K562 (cell line): ENCODE data around the gene NPNT. TPM values are rescaled to one million over a fixed set of nuclear protein-coding genes. Genes with fewer than 3 reads are reported as not detected.
A peak's percentile ranks its signal among the peaks of the same experiment; 100 is the strongest.

Source experiments
- ATAC-seq: fragments of 200-7000 bp; cut with Tn5 transposase; 3 replicates; pipeline ENCODE4 v1.9.1; 2020; ENCODE audit warnings: moderate library complexity
- BruUV-seq: library from RNA; stranded (reverse); fragments of 400-500 nt; replicated peaks from 2 replicates; lab custom pipeline; 2021; lab: Mats Ljungman, UMichigan
- CTCF ChIA-PET: fragments of 300-600 bp; formaldehyde crosslinking; extraction: SDS; loops from one replicate; lab custom pipeline; 2021; ENCODE audit warnings: low intra/inter-chr PET ratio; lab: Yijun Ruan, JAX
- POLR2A ChIA-PET: fragments of 300-600, 350-650 bp; sonication (Branson Sonifier 250); formaldehyde crosslinking; extraction: SDS; loops from one replicate; lab custom pipeline; 2021; ENCODE audit warnings: antibody characterized with exemption, inconsistent platforms; lab: Yijun Ruan, JAX
- DNase-seq, 4 experiments: peaks; one replicate each; pipeline versions ENCODE4 v3.0.0 to v3.0.0-alpha.2; 2011 to 2018; ENCODE audit warnings: low spot score in 3 of 4, mixed read lengths in 3 of 4; ENCODE audit errors: extremely low read depth in 1 of 4
- FAIRE-seq: peaks from 2 replicates; lab custom pipeline; 2011; peaks lifted over from hg19 to GRCh38; lab: Jason Lieb, UNC
- H2AFZ ChIP-seq: 2 replicates; pipeline ENCODE4 v1.6.0; 2011; ENCODE audit warnings: low read depth, low read length, control low read depth, inconsistent platforms
- H3K27ac ChIP-seq: fragments of 200-600 bp; 3 replicates; pipeline ENCODE4 v1.8.0; 2011; ENCODE audit warnings: low read depth, mild to moderate bottlenecking, control low read depth, inconsistent platforms, low read length, moderate library complexity, mixed read lengths; ENCODE audit errors: extremely low read depth
- H3K27me3 ChIP-seq, 2 experiments: fragments of 300-600 bp in 1 of 2; 2 replicates in 1 of 2; 3 replicates in 1 of 2; pipeline versions ENCODE4 v1.6.0 to v1.8.0; 2011; ENCODE audit warnings: inconsistent platforms in 2 of 2, low read length in 2 of 2, mild to moderate bottlenecking in 1 of 2, mixed read lengths in 1 of 2, moderate library complexity in 1 of 2; ENCODE audit not compliant: control insufficient read depth in 2 of 2, insufficient read depth in 2 of 2
- H3K36me3 ChIP-seq: fragments of 300-600 bp; 3 replicates; pipeline ENCODE4 v1.8.0; 2011; ENCODE audit warnings: mild to moderate bottlenecking, low read length, inconsistent platforms; ENCODE audit not compliant: control insufficient read depth, insufficient read depth
- H3K4me1 ChIP-seq, 2 experiments: fragments of 200-600 bp in 1 of 2; replicated peaks in 1 of 2; 2 replicates in 1 of 2; 3 replicates in 1 of 2; pipeline versions ENCODE4 v1.5.1 to v1.8.0; 2011; ENCODE audit warnings: inconsistent platforms in 2 of 2, low read length in 2 of 2, mild to moderate bottlenecking in 1 of 2, mixed read lengths in 1 of 2, moderate library complexity in 1 of 2; ENCODE audit not compliant: control insufficient read depth in 2 of 2, insufficient read depth in 2 of 2
- H3K4me2 ChIP-seq: 2 replicates; pipeline ENCODE4 v1.6.1; 2011; ENCODE audit warnings: low read length, control low read depth, inconsistent platforms, mixed read lengths; ENCODE audit not compliant: insufficient read depth
- H3K4me3 ChIP-seq: fragments of 200-600 bp; sonication (generic), shearing (Covaris generic); 2 replicates; pipeline ENCODE4 v1.5.1; 2016; ENCODE audit warnings: control low read depth, inconsistent platforms
- H3K79me2 ChIP-seq: fragments of 200-600 bp; 3 replicates; pipeline ENCODE4 v1.8.0; 2011; ENCODE audit warnings: low read length, inconsistent platforms; ENCODE audit not compliant: control insufficient read depth, insufficient read depth
- H3K9ac ChIP-seq, 2 experiments: 2 replicates each; pipeline versions ENCODE4 v1.6.0 to v1.6.1; 2011; ENCODE audit warnings: low read depth in 2 of 2, low read length in 2 of 2, control low read depth in 1 of 2, inconsistent platforms in 1 of 2, mild to moderate bottlenecking in 1 of 2, mixed read lengths in 1 of 2; ENCODE audit not compliant: insufficient read depth in 1 of 2
- H3K9me1 ChIP-seq: one replicate; pipeline ENCODE4 v1.6.0; 2011; ENCODE audit warnings: inconsistent platforms, mild to moderate bottlenecking, low read length, moderate library complexity; ENCODE audit not compliant: control insufficient read depth, insufficient read depth
- H3K9me3 ChIP-seq: replicated peaks from 2 replicates; pipeline ENCODE4 v1.5.1; 2011; ENCODE audit warnings: low read depth, low read length, inconsistent platforms; ENCODE audit not compliant: control insufficient read depth, insufficient read depth
- H4K20me1 ChIP-seq: replicated peaks from 2 replicates; pipeline ENCODE4 v1.6.1; 2011; ENCODE audit warnings: low read length, inconsistent platforms, mixed read lengths; ENCODE audit not compliant: control insufficient read depth, insufficient read depth
- CCAR2 ChIP-seq: fragments of 200-400 bp; formaldehyde crosslinking; IDR thresholded peaks from 2 replicates; pipeline ENCODE4 v1.6.1; 2017; ENCODE audit warnings: mild to moderate bottlenecking, low read depth, low read length
- E2F1 ChIP-seq: sonication (generic); formaldehyde crosslinking; IDR thresholded peaks from 2 replicates; pipeline ENCODE4 v1.8.1; 2023; ENCODE audit warnings: mild to moderate bottlenecking, missing genetic modification reagents, moderate library complexity
- E2F4 ChIP-seq: sonication (generic); formaldehyde crosslinking; IDR thresholded peaks from 2 replicates; pipeline ENCODE4 v1.8.0; 2022; ENCODE audit warnings: mild to moderate bottlenecking, low read depth, missing genetic modification reagents
- ELF4 ChIP-seq: fragments of 450-650 bp; formaldehyde crosslinking; IDR thresholded peaks from 2 replicates; pipeline ENCODE4 v1.4.0; 2022; ENCODE audit warnings: missing genetic modification characterization
- HEY1 ChIP-seq: fragments of 250-450 bp; sonication (Bioruptor Pico); IDR thresholded peaks from 2 replicates; pipeline ENCODE4 v1.5.0; 2020; ENCODE audit warnings: mild to moderate bottlenecking, moderate library complexity, borderline replicate concordance
- KDM5B ChIP-seq: fragments of 200-600 bp; sonication (generic); IDR thresholded peaks from 2 replicates; pipeline ENCODE4 v1.6.1; 2012; ENCODE audit warnings: low read depth, mild to moderate bottlenecking, moderate library complexity, low read length, control low read depth, inconsistent platforms; ENCODE audit not compliant: insufficient replicate concordance
- NUFIP1 ChIP-seq: fragments of 450-650 bp; IDR thresholded peaks from 2 replicates; pipeline ENCODE4 v1.6.1; 2018; ENCODE audit not compliant: partially characterized antibody
- PURB ChIP-seq: sonication (generic); formaldehyde crosslinking; IDR thresholded peaks from 2 replicates; pipeline ENCODE4 v1.9.0; 2021; ENCODE audit warnings: low read depth, mild to moderate bottlenecking, missing genetic modification reagents
- SMC3 ChIP-seq: conservative IDR thresholded peaks from 2 replicates; pipeline ENCODE4 v1.6.1; 2011; ENCODE audit warnings: low read depth, low read length, improper control_type of control experiment; ENCODE audit not compliant: insufficient read depth
- ZNF124 ChIP-seq: sonication (generic); formaldehyde crosslinking; IDR thresholded peaks from 2 replicates; pipeline ENCODE4 v1.8.1; 2022; ENCODE audit warnings: missing genetic modification reagents
- ZNF217 ChIP-seq: sonication (generic); formaldehyde crosslinking; IDR thresholded peaks from 2 replicates; pipeline ENCODE4 v1.8.0; 2022; ENCODE audit warnings: mild to moderate bottlenecking, missing genetic modification reagents
- ZNF280A ChIP-seq: fragments of 450-650 bp; IDR thresholded peaks from 2 replicates; pipeline ENCODE4 v1.6.1; 2018; ENCODE audit warnings: mild to moderate bottlenecking, low read depth; ENCODE audit not compliant: partially characterized antibody
- ZNF436 ChIP-seq: fragments of 250-450, 450-650 bp; sonication (Bioruptor Pico); formaldehyde crosslinking; IDR thresholded peaks from 2 replicates; pipeline ENCODE4 v1.7.0; 2020; ENCODE audit warnings: mild to moderate bottlenecking
- WGBS: fragments of 100-300 bp; shearing (Covaris generic); methylation state at CpG from one replicate; pipeline ENCODE4 v1.1.6; 2016; ENCODE audit warnings: low coverage, mixed read lengths; ENCODE audit not compliant: insufficient coverage; ENCODE audit errors: missing lambda C conversion rate; 5-methylcytosine and 5-hydroxymethylcytosine counted together
- in situ Hi-C: fragments of 300-500 bp; cut with MboI; formaldehyde crosslinking; loops from 4 replicates; pipeline ENCODE4 v1.15.0; 2018; ENCODE audit warnings: inconsistent platforms, mixed read lengths
- intact Hi-C: fragments of 100-400 bp; cut with micrococcal nuclease; formaldehyde crosslinking; loops from 2 replicates; pipeline ENCODE4 v1.14.2; 2022
- polyA plus RNA-seq, 8 experiments: library from polyadenylated mRNA; depleted of rRNA in 4 of 8; stranded (reverse) in 5 of 8; unstranded in 3 of 8; fragments of >200 nt; fragmentation: Nextera tagmentation in 2 of 8; fragmentation: Illumina TruSeq in 1 of 8; extraction: Ambion mirVana in 2 of 8; extraction: Trizol in 1 of 8; gene quantifications; 2 replicates each; pipeline versions ENCODE4 v1.2.1 to v1.2.3, GENCODE V29; 2011 to 2014; ENCODE audit warnings: inconsistent platforms in 1 of 8, missing spikeins in 1 of 8
- total RNA-seq, 7 experiments: library from RNA; depleted of rRNA in 6 of 7; stranded (reverse); fragments of >200 nt in 6 of 7; fragmentation: Illumina TruSeq in 2 of 7; extraction: Trizol in 2 of 7; gene quantifications; 2 replicates each; pipeline versions ENCODE4 v1.2.1 to v1.2.3, GENCODE V29; 2011 to 2021; ENCODE audit warnings: low replicate concordance in 1 of 7

NPNT gene
- total and polyA plus RNA-seq, 9 of the 15 experiments (the other 6 are each of a cell fraction or from before 2014, with no cell fraction given) = 0.22 TPM; not detected in 8

- Histone ChIP-seq H3K79me2 (no peaks in the 10 kb centered on the region), H3K9me3 (no peaks in the 10 kb centered on the region), H4K20me1 (no peaks in the 10 kb centered on the region), H3K36me3 (no peaks in the 10 kb centered on the region), H3K9ac (no peak overlapping the region), H3K27ac (no peak overlapping the region), H3K4me2 (no peak overlapping the region), H3K9me1 (no peaks in the 10 kb centered on the region), H3K4me3 (no peak overlapping the region), H3K4me1 (no peaks in the 10 kb centered on the region), H2AFZ (no peak overlapping the region), H3K27me3 (no peaks in the 10 kb centered on the region)
- ChIA-PET POLR2A (no interaction called here), CTCF (no interaction called here)
- TF ChIP-seq PURB (CRISPR knock-in tag) (no peak), ZNF280A (peak; percentile 14)
- WGBS = 0% methylated on average over 3 of the region's 3 CpGs
- BruUV-seq = no TSS peak
- no peak for FAIRE-seq
- intact Hi-C loops = no loop called here
- no peak for DNase-seq
- no peak for ATAC-seq
- in situ Hi-C loops = no loop called here
These were observed 51.5 kb downstream of the NPNT start for GRCh38 chr4:105946771-105947170.

GRCh38 chr4:105950701-105951100, 55.4 kb downstream of the NPNT start:
- Histone ChIP-seq H4K20me1 (no peaks in the 10 kb centered on the region), H3K36me3 (no peaks in the 10 kb centered on the region), H3K9me1 (no peaks in the 10 kb centered on the region), H3K4me1 (no peaks in the 10 kb centered on the region), H3K79me2 (no peaks in the 10 kb centered on the region), H3K27me3 (no peaks in the 10 kb centered on the region; a peak in 1 of 5 replicates), H3K27ac (no peak overlapping the region), H2AFZ (no peak overlapping the region; the same call in 1 of the 2 replicates), H3K4me2 (no peak overlapping the region), H3K9me3 (no peaks in the 10 kb centered on the region), H3K9ac (no peak overlapping the region), H3K4me3 (no peak overlapping the region)
- in situ Hi-C loops = no loop called here
- WGBS = 0% methylated on average over 5 of the region's 5 CpGs
- no peak for FAIRE-seq
- ATAC-seq = no peak
- DNase-seq = no peak
- CTCF ChIA-PET = no interaction called here
- POLR2A ChIA-PET = no interaction called here
- intact Hi-C loops = loop anchor here (5.0 kb wide), 1 partner anchor 252 kb away; no protein-coding TSS in a partner anchor
- no TSS peak for BruUV-seq
- TF ChIP-seq ELF4 (CRISPR knock-in tag) (no peak), ZNF217 (CRISPR knock-in tag) (no peak), CCAR2 (no peak), KDM5B (no peak), ZNF436 (no peak), ZNF124 (no peak), HEY1 (CRISPR knock-in tag) (no peak), NUFIP1 (no peak), E2F1 (CRISPR knock-in tag) (no peak), E2F4 (CRISPR knock-in tag) (no peak), SMC3 (no peak)
